Astrocyte of the cerebellum (primary cell): ENCODE results near the gene CSMD2.

Experiments
- DNase-seq: peaks from one replicate; pipeline ENCODE4 v3.0.0-alpha.2; 2011; ENCODE audit warnings: low read depth
- H3K4me3 ChIP-seq: 2 replicates; pipeline ENCODE4 v1.5.1; 2011; ENCODE audit warnings: mild to moderate bottlenecking, low read depth, low read length, moderate library complexity
- CTCF ChIP-seq: IDR thresholded peaks from 2 replicates; pipeline ENCODE4 v1.5.1; 2012; ENCODE audit warnings: low read length, low read depth, moderate library complexity, mild to moderate bottlenecking; ENCODE audit errors: missing control alignments
- in situ Hi-C: cut with HindIII; loops from 2 replicates; pipeline ENCODE4 v1.10.0; 2017; ENCODE audit warnings: low sequenced_read_pairs

Gene CSMD2

GRCh38 chr1:33790577-33790976 is 374.5 kb downstream of the CSMD2 start:
- H3K4me3 ChIP-seq, result no peak overlapping the region
- no peak for TF ChIP-seq CTCF
- in situ Hi-C loops, result no loop called here
- no peak for DNase-seq

GRCh38 chr1:33784876-33785275 is 380.2 kb downstream of the CSMD2 start:
- in situ Hi-C loops, result no loop called here
- no peak overlapping the region for H3K4me3 ChIP-seq
- DNase-seq, result no peak
- no peak for TF ChIP-seq CTCF

GRCh38 chr1:33782776-33783175 is 382.3 kb downstream of the CSMD2 start:
- no peak overlapping the region for H3K4me3 ChIP-seq
- no peak for TF ChIP-seq CTCF
- in situ Hi-C loops, result no loop called here
- no peak for DNase-seq

- no peak for TF ChIP-seq CTCF
These were observed 383.4 kb downstream of the CSMD2 start for GRCh38 chr1:33781652-33782051.

GRCh38 chr1:33777337-33777736 is 387.7 kb downstream of the CSMD2 start:
- TF ChIP-seq CTCF, result no peak
- no peak overlapping the region for H3K4me3 ChIP-seq
- DNase-seq, result no peak
- in situ Hi-C loops, result no loop called here

More at GRCh38 chr1:33781652-33782051, 383.4 kb downstream of the CSMD2 start:
- no peak overlapping the region for H3K4me3 ChIP-seq
- in situ Hi-C loops, result no loop called here
- DNase-seq, result no peak

GRCh38 chr1:33768821-33769220 is 396.2 kb downstream of the CSMD2 start:
- in situ Hi-C loops, result no loop called here
- DNase-seq, result no peak
- TF ChIP-seq CTCF, result no peak
- no peak overlapping the region for H3K4me3 ChIP-seq

GRCh38 chr1:33768106-33768505 is 396.9 kb downstream of the CSMD2 start:
- in situ Hi-C loops, result no loop called here
- DNase-seq, result no peak
- TF ChIP-seq CTCF, result no peak
- no peak overlapping the region for H3K4me3 ChIP-seq
